H1 (cell line): ENCODE results near the gene ABHD16A. TPM values are rescaled to one million over a fixed set of nuclear protein-coding genes. Genes with fewer than 3 reads are reported as not detected.

Experiments
- CTCF ChIA-PET: fragments of 300-600 bp; sonication (Branson Sonifier 250); formaldehyde crosslinking; loops from one replicate; lab custom pipeline; 2021; ENCODE audit not compliant: partially characterized antibody; lab: Charles Lee
- POLR2A ChIA-PET: fragments of 300-600 bp; sonication (Branson Sonifier 250); formaldehyde crosslinking; loops from one replicate; lab custom pipeline; 2021; ENCODE audit warnings: inconsistent platforms; ENCODE audit not compliant: partially characterized antibody; lab: Charles Lee
- DNase-seq, 2 experiments: peaks; one replicate each; pipeline versions ENCODE4 v3.0.0 to v3.0.0-alpha.2; 2010 to 2022; ENCODE audit warnings: low spot score in 2 of 2, low read depth in 1 of 2, mixed read lengths in 1 of 2
- FAIRE-seq: peaks from 2 replicates; lab custom pipeline; 2011; peaks lifted over from hg19 to GRCh38; lab: Jason Lieb, UNC
- H2AFZ ChIP-seq: 2 replicates; pipeline ENCODE4 v1.8.1; 2012; ENCODE audit warnings: low read length, inconsistent platforms
- H2AK5ac ChIP-seq: 2 replicates; pipeline ENCODE4 v1.6.1; 2013; ENCODE audit warnings: low read depth, low read length
- H2BK120ac ChIP-seq: replicated peaks from 2 replicates; pipeline ENCODE3; 2013; ENCODE audit warnings: low read depth, low read length, inconsistent platforms
- H2BK12ac ChIP-seq: 2 replicates; pipeline ENCODE4 v1.6.1; 2013; ENCODE audit warnings: low read depth, low read length
- H2BK15ac ChIP-seq: 2 replicates; pipeline ENCODE4 v1.6.1; 2013; ENCODE audit warnings: low read length
- H2BK20ac ChIP-seq: 2 replicates; pipeline ENCODE4 v1.6.1; 2013; ENCODE audit warnings: low read length
- H2BK5ac ChIP-seq: 2 replicates; pipeline ENCODE4 v1.6.1; 2013; ENCODE audit warnings: low read depth, low read length
- H3K14ac ChIP-seq: 2 replicates; pipeline ENCODE4 v1.6.1; 2013; ENCODE audit warnings: inconsistent platforms; ENCODE audit not compliant: insufficient read length
- H3K18ac ChIP-seq: 2 replicates; pipeline ENCODE4 v1.6.1; 2013; ENCODE audit warnings: low read length; ENCODE audit errors: extremely low read depth
- H3K23ac ChIP-seq: 2 replicates; pipeline ENCODE4 v1.6.1; 2013; ENCODE audit warnings: inconsistent platforms; ENCODE audit not compliant: insufficient read length
- H3K23me2 ChIP-seq: 2 replicates; pipeline ENCODE4 v1.6.1; 2013; ENCODE audit warnings: low read depth, low read length
- H3K27ac ChIP-seq: 2 replicates; pipeline ENCODE4 v1.6.1; 2011; ENCODE audit warnings: low read depth, low read length, inconsistent platforms
- H3K27me3 ChIP-seq, 4 experiments: replicated peaks in 1 of 4; 1 replicate in 1 of 4; 2 replicates in 3 of 4; pipeline versions ENCODE4 v1.6.1 to v1.8.1; 2011 to 2013; ENCODE audit warnings: low read length in 3 of 4, mild to moderate bottlenecking in 3 of 4, inconsistent platforms in 2 of 4, mixed read lengths in 2 of 4, moderate library complexity in 1 of 4; ENCODE audit not compliant: control insufficient read depth in 3 of 4, insufficient read depth in 3 of 4; ENCODE audit errors: extremely low read depth in 1 of 4
- H3K36me3 ChIP-seq, 4 experiments: 2 replicates each; pipeline versions ENCODE4 v1.6.1 to v1.8.1; 2011 to 2013; ENCODE audit warnings: mild to moderate bottlenecking in 4 of 4, low read length in 3 of 4, moderate library complexity in 2 of 4, control low read depth in 1 of 4, inconsistent platforms in 1 of 4; ENCODE audit not compliant: insufficient read depth in 4 of 4, control insufficient read depth in 2 of 4
- H3K4ac ChIP-seq: replicated peaks from 2 replicates; pipeline ENCODE3; 2013; ENCODE audit warnings: low read length, low read depth, mixed read lengths, inconsistent platforms; ENCODE audit not compliant: insufficient read length
- H3K4me1 ChIP-seq, 4 experiments: replicated peaks in 1 of 4; 1 replicate in 1 of 4; 2 replicates in 3 of 4; pipeline versions ENCODE4 v1.6.1 to v1.8.1; 2011 to 2013; ENCODE audit warnings: low read length in 3 of 4, inconsistent platforms in 2 of 4, mixed read lengths in 1 of 4; ENCODE audit not compliant: insufficient read depth in 4 of 4, control insufficient read depth in 3 of 4
- H3K4me2 ChIP-seq, 2 experiments: 2 replicates each; pipeline versions ENCODE4 v1.6.1 to v1.8.1; 2011 to 2013; ENCODE audit warnings: low read depth in 2 of 2, low read length in 2 of 2, control low read depth in 1 of 2, inconsistent platforms in 1 of 2, mild to moderate bottlenecking in 1 of 2; ENCODE audit not compliant: insufficient read depth in 1 of 2
- H3K4me3 ChIP-seq, 4 experiments: fragments of 200-600, 300-600 bp in 1 of 4; sonication (generic), shearing (Covaris generic), sonication (Bioruptor Twin) in 1 of 4; 2 replicates each; pipeline versions ENCODE4 v1.5.1 to v1.8.1; 2011 to 2016; ENCODE audit warnings: low read length in 4 of 4, low read depth in 3 of 4, control low read depth in 2 of 4, inconsistent platforms in 2 of 4, mild to moderate bottlenecking in 2 of 4, mixed read lengths in 1 of 4, moderate library complexity in 1 of 4; ENCODE audit not compliant: insufficient read depth in 2 of 4; ENCODE audit errors: extremely low read depth in 1 of 4
- H3K56ac ChIP-seq: replicated peaks from 2 replicates; pipeline ENCODE3; 2013; ENCODE audit warnings: low read depth, mild to moderate bottlenecking, mixed read lengths, low read length, inconsistent platforms; ENCODE audit not compliant: insufficient read length
- H3K79me1 ChIP-seq: 2 replicates; pipeline ENCODE4 v1.6.1; 2013; ENCODE audit warnings: low read depth, low read length, control low read depth
- H3K79me2 ChIP-seq, 2 experiments: 2 replicates each; pipeline versions ENCODE4 v1.6.1 to v1.8.1; 2012 to 2013; ENCODE audit warnings: low read length in 2 of 2, mild to moderate bottlenecking in 2 of 2, inconsistent platforms in 1 of 2; ENCODE audit not compliant: insufficient read depth in 2 of 2, control insufficient read depth in 1 of 2
- H3K9ac ChIP-seq, 4 experiments: replicated peaks in 1 of 4; 1 replicate in 1 of 4; 2 replicates in 3 of 4; pipeline versions ENCODE4 v1.6.1 to v1.8.1; 2011 to 2013; ENCODE audit warnings: low read depth in 3 of 4, low read length in 3 of 4, control low read depth in 2 of 4, mild to moderate bottlenecking in 2 of 4, moderate library complexity in 2 of 4, inconsistent platforms in 1 of 4; ENCODE audit errors: extremely low read depth in 1 of 4
- H3K9me3 ChIP-seq, 2 experiments: 2 replicates each; pipeline versions ENCODE4 v1.6.1 to v1.8.1; 2012 to 2013; ENCODE audit warnings: mild to moderate bottlenecking in 2 of 2, moderate library complexity in 2 of 2, control low read depth in 1 of 2, inconsistent platforms in 1 of 2, low read depth in 1 of 2, low read length in 1 of 2, mixed read lengths in 1 of 2; ENCODE audit not compliant: insufficient read depth in 2 of 2
- H4K20me1 ChIP-seq, 2 experiments: replicated peaks in 1 of 2; 2 replicates each; pipeline versions ENCODE3 to v1.8.1; 2011 to 2013; ENCODE audit warnings: inconsistent platforms in 2 of 2, low read length in 2 of 2, mild to moderate bottlenecking in 1 of 2; ENCODE audit not compliant: insufficient read depth in 2 of 2, control insufficient read depth in 1 of 2
- H4K5ac ChIP-seq: 2 replicates; pipeline ENCODE4 v1.6.1; 2013; ENCODE audit warnings: low read length, low read depth, mixed read lengths, inconsistent platforms; ENCODE audit not compliant: insufficient read length
- H4K8ac ChIP-seq: 2 replicates; pipeline ENCODE4 v1.8.0; 2013; ENCODE audit warnings: mild to moderate bottlenecking, moderate library complexity, low read length, inconsistent platforms; ENCODE audit not compliant: insufficient read depth; ENCODE audit errors: extremely low read depth
- H4K91ac ChIP-seq: replicated peaks from 2 replicates; pipeline ENCODE3; 2013; ENCODE audit warnings: low read length, mixed read lengths, inconsistent platforms; ENCODE audit not compliant: insufficient read length
- whole genome bisulfite sequencing, 2 experiments: shearing (Covaris generic) in 1 of 2; methylation state at CpG; one replicate each; pipeline versions ENCODE4 v1.1.6 to v1.1.7; 2013 to 2015; ENCODE audit warnings: low lambda C conversion rate in 2 of 2, mixed read lengths in 2 of 2, inconsistent platforms in 1 of 2, low coverage in 1 of 2, missing lambda C conversion rate in 1 of 2; ENCODE audit not compliant: insufficient replicate concordance in 2 of 2, insufficient coverage in 1 of 2, insufficient read length in 1 of 2; ENCODE audit errors: extremely low coverage in 1 of 2, missing lambda C conversion rate in 1 of 2; 5-methylcytosine and 5-hydroxymethylcytosine counted together
- polyA plus RNA-seq, 7 experiments: library from polyadenylated mRNA; depleted of rRNA in 3 of 7; stranded (reverse) in 5 of 7; unstranded in 2 of 7; fragments of >200 nt in 5 of 7; fragments of 200-250 nt in 2 of 7; gene quantifications; 1 replicate in 5 of 7; 2 replicates in 1 of 7; 4 replicates in 1 of 7; pipeline versions ENCODE4 v1.2.1 to v1.2.3, GENCODE V29; 2011 to 2013; ENCODE audit warnings: missing spikeins in 2 of 7, mixed read lengths in 2 of 7
- total RNA-seq: library from RNA; stranded (reverse); fragmentation: NEBNext Ultra II Directional; extraction: Animal tissue kit (Norgen Biotek cat#: 25700); gene quantifications from 2 replicates; pipeline ENCODE4 v1.2.1, GENCODE V29; 2021

Gene ABHD16A
- total and polyA plus RNA-seq, 2 of the 8 experiments (the other 6 are each of a cell fraction or from before 2014, with no cell fraction given), result 32.9 to 40.2 TPM

- ChIA-PET CTCF (interaction anchor here (0.8 to 5.8 kb wide), 8 partner anchors 12 to 181 kb away, joined by 3 to 26 read pairs (median 6); partner anchors contain the start of genes DDAH2 and LY6G5B), POLR2A (interaction anchor here (0.8 to 6.6 kb wide), 4 partner anchors 24 to 140 kb away, joined by 3 to 33 read pairs (median 4); partner anchors contain the start of genes BAG6 and HSPA1B)
Measured at GRCh38 chr6:31687321-31687720, 15.8 kb downstream of the ABHD16A start.

More at GRCh38 chr6:31687321-31687720, 15.8 kb downstream of the ABHD16A start:
- no peak overlapping the region for H3K23ac ChIP-seq
- peaks cover 5% of the 10 kb centered on the region; the same call in 1 of the 2 replicates for H3K23me2 ChIP-seq
- H3K4ac ChIP-seq, result no peak overlapping the region
- no peak for FAIRE-seq
- no peak overlapping the region for H3K56ac ChIP-seq
- H3K27ac ChIP-seq, result no peak overlapping the region
- no peak overlapping the region for H2BK5ac ChIP-seq
- H4K8ac ChIP-seq, result no peak overlapping the region
- peaks cover 0 to 5% (median 4%) of the 10 kb centered on the region in 4 experiments; a peak in 5 of 7 replicates for H3K4me1 ChIP-seq
- no peak overlapping the region for H2BK12ac ChIP-seq
- H4K91ac ChIP-seq, result no peak overlapping the region
- H4K20me1 ChIP-seq, result no peaks in the 10 kb centered on the region
- H3K14ac ChIP-seq, result no peak overlapping the region
- no peak overlapping the region for H2AK5ac ChIP-seq
- H3K27me3 ChIP-seq, result peaks cover 0 to 1% (median 1%) of the 10 kb centered on the region in 4 experiments; a peak in 3 of 7 replicates
- no peak overlapping the region for H3K18ac ChIP-seq
- no peak overlapping the region for H2BK20ac ChIP-seq
- H3K4me3 ChIP-seq, result no peak overlapping the region
- H2AFZ ChIP-seq, result no peak overlapping the region
- 89% methylated on average over 8 of the region's 8 CpGs; no CpG with 5 or more reads in 1 of the 2 experiments for WGBS, 2 experiments
- no peak overlapping the region for H4K5ac ChIP-seq
- no peak overlapping the region for H2BK120ac ChIP-seq
- H3K79me2 ChIP-seq, result no peaks in the 10 kb centered on the region
- H3K36me3 ChIP-seq, result peaks cover 3 to 23% (median 16%) of the 10 kb centered on the region in 4 experiments; a peak in 5 of 8 replicates
- DNase-seq, result no peak
- H2BK15ac ChIP-seq, result no peak overlapping the region
- no peaks in the 10 kb centered on the region for H3K79me1 ChIP-seq
- H3K4me2 ChIP-seq, result no peak overlapping the region
- H3K9ac ChIP-seq, result no peak overlapping the region
- no peaks in the 10 kb centered on the region for H3K9me3 ChIP-seq
